GM18499 (cell line): ENCODE data around the gene DCXR.

Experiments
- ATAC-seq: cut with Tn5 transposase; IDR thresholded peaks from one replicate; pipeline ENCODE4 v1.9.1; 2021; ENCODE audit warnings: moderate number of reproducible peaks; ENCODE audit not compliant: insufficient read depth, unreplicated experiment

The DCXR gene

GRCh38 chr17:82015311-82015971 is 22.1 kb downstream of the DCXR start:
- ATAC-seq = no peak

DNA sequence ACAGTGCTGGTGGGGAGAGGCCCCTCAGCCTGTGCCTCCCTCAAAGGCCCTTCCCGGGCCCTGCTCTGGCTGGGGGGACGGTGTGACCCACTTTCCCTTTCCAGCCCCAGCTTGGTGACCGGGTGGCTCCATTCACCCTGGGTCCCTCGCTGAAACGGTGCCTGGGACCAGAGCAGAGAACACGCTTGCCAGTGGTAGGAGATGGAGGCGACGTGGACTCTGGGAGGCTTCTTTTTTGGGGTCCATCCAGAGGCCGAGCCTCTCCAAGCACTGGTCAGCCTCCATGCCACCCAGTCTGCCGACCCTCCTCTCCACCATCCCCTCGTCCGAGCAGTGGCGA is 22.6 kb downstream of the DCXR start:
- no peak for ATAC-seq

DNA sequence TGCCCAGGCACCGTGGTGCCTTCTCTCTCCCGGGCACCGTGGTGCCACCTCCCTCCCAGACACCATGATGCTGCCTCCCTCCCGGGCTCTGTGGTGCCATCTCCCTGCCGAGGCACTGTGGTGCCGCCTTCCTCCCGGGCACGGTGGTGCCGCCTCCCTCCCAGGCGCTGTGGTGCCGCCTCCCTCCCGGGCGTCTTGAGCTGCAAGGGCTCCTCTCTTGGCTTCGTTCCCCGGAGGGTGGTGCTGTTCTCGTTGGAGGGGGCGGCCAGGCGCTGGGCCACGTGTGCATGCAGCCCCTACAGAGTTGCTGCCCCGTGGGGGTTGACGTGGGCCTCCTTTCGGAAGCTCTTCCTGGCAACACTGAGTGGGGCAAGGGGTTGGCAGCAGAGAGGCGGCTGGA is 23.1 kb downstream of the DCXR start:
- ATAC-seq = no peak

DNA sequence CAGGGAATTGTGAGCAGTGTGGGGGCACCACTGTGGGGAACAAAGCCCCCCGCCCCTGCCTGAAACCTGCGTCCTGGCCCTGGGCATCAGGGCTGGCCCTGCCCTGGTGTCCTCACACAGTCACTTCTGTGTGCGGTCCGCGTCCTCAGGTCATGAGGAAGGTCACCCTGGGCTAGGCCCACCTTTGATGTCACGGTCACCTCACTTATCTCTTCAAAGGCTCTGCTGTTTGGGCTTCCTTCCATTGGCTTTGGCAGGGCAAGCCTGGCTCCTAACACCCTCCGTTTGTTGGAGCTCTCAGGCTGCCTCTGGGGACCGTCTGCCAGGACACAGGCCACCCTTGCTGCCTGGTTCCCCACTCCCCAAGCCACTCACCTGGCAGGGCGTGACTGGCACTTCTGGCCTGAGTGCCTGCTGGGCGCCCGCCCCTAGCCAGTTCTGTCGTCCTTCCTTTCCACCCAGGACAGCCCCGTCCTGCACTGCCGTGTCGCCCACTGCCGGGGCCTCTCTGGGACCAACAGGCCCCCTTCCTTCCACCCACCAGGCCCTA is 23.6 kb downstream of the DCXR start:
- ATAC-seq = no peak

GRCh38 chr17:82013341-82013740 is 24.2 kb downstream of the DCXR start:
- no peak for ATAC-seq

DNA sequence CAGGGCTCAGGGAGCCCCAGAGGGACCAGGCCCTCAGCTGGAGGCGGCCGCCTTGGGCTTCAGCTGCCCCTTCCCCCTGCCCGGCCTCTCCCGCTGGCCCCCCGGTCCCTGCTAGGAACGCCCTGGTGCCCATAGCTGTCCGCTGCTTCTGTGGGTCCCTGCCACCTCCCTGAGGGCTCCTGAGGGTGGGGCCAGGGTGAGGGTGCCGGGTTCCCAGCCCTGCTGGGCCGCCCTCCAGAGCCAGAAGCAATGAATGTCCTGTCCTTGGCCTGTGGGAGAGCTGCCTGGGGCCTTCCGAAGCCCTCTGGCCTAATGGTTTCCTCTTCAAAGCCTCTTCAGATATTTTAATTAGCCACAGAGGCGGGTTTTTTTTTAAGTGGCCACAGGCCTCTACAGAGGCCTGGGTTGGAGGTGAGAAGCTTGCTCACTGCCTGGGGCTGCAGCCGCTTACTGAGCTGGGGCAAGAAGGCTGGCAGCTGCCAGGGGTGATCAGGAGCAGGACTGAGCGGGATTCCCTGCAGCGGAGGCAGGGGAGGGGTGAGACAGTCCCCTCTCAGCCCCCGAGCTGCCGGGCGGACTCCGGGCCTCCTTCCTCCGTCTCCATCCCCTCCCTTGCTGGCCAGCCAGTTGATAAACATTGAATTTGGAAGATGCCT is 24.7 kb downstream of the DCXR start:
- no peak for ATAC-seq

- no peak for ATAC-seq
These were observed 25.2 kb downstream of the DCXR start for GRCh38 chr17:82012261-82012639.

- no peak for ATAC-seq
These were observed 25.8 kb downstream of the DCXR start for GRCh38 chr17:82011617-82012187.

DNA sequence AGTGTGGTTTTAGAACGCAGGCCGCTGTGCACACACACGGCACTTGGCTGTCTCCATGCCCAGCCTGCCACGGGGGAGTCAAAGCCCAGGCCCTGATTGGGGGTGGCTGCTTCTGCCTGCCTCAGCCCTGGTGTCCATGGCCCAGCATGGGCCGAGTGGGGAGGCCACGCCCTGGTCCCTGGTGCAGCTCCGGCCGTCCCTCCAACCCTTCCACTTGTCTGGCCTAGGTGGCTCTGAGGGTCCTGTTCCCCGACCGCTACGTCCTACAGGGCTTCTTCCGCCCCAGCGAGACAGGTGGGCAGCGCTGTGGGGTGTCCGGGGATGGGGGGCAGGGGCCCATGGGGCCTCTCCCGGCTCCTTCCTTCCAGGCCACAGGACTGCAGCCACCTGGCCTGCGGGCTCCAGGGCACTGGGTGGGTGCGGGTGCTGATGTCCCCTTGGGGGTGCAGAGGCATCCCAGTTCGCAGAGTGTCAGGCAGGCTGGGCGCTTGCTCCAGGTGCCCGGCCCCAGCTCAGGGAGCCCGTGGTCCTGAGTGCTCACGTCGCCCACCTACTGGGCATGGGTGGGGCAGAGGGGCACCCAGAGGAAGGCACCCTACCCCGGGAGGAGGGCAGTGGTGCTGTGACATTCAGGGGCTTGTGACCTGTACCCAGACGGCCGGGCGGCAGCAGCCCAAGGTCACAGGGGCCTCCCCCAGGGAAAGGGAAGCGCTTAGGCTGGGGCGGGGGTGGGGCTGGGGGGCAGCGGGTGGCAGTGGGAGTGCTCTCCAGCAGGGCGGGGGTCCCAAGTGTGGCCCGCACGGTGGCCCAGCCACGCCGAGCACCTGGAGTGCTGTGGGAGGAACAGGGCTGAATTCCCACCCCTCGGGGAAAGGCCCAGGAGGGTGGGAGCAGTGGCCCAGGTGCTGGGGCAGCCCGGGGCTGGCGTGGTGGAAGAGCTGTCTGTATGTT is 26.6 kb downstream of the DCXR start:
- ATAC-seq = no peak

DNA sequence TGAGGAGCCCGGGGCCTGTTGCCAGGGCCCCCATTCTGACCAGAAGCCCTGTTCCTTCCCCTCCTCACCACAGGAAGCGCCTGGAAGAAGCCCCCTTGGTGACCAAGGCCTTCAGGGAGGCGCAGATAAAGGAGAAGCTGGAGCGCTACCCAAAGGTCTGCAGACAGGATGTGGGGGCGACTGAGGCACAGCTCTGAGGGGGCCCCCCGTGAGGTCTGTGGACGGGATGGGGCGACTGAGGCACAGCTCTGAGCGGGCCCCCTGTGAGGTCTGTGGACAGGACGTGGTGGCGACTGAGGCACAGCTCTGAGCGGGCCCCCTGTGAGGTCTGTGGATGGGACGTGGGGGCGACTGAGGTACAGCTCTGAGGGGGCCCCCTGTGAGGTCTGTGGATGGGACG is 28.1 kb downstream of the DCXR start:
- no peak for ATAC-seq

- no peak for ATAC-seq
These were observed 28.5 kb downstream of the DCXR start for GRCh38 chr17:82008941-82009405.

GRCh38 chr17:82008258-82008940 is 29.1 kb downstream of the DCXR start:
- no peak for ATAC-seq

- ATAC-seq = no peak
These were observed 29.8 kb downstream of the DCXR start for GRCh38 chr17:82007495-82008257.

DNA sequence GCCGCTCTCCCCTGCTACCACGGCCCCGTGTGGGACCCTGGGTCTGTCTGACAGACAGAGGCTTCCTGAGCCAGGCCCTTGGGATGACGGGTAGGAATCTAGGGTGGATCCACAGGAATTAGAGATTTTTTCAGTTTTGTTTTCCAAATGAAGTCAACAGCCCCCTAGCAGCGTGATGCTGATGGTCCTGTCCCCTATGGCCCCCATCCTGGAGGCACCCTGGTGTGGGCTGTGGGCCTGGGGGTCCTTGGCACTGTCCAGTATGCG is 30.3 kb downstream of the DCXR start:
- ATAC-seq = no peak

GRCh38 chr17:82006468-82007227 is 30.8 kb downstream of the DCXR start:
- no peak for ATAC-seq

DNA sequence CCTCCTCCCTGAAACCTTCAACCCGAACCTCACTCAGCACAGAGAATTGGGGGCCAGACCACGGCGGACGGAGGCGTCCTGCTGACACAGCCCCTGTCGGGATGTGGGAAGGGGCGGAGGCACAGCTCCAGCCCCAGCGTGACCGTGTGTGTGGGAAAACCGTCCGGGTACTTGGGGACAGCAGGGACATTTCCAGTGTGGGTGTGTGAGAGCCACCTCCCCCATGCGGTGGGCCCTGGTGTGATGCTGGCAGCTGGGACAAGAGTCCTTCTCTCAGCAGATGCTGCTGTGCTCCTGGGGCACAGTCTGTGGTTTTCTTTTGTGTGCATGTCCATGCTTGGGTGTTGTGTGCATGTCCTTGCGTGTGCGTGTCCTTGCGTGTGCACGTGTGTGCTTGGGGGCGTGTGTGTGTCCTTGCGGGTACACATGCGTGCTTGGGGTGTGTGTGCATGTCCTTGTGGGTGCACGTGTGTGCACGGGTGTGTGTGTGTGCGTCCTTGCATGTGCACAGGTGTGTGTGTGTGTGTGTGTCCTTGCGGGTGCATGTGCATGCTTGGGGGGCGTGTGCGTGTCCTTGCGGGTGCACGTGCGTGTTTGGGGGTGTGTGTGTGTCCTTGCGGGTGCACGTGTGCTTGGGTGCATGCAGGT is 31.7 kb downstream of the DCXR start:
- ATAC-seq = no peak

- ATAC-seq = no peak
These were observed 32.7 kb downstream of the DCXR start for GRCh38 chr17:82004517-82005455.
